ENCODE results near the gene CCDC110.
A peak's percentile ranks its signal among the peaks of the same experiment; 100 is the strongest.

The CCDC110 gene

GRCh38 chr4:185412412-185412811 is 59.1 kb downstream of the CCDC110 start:
- DNase-seq: no peak

GRCh38 chr4:185411849-185412248 is 59.7 kb downstream of the CCDC110 start:
- DNase-seq: no peak

- DNase-seq: no peak
Measured at GRCh38 chr4:185408432-185408831, 63.1 kb downstream of the CCDC110 start.

- DNase-seq: no peak
Measured at GRCh38 chr4:185405296-185405999, 66.1 kb downstream of the CCDC110 start.

GRCh38 chr4:185404031-185404430 is 67.5 kb downstream of the CCDC110 start:
- DNase-seq: peak; percentile 73

- DNase-seq: no peak
Measured at GRCh38 chr4:185399466-185399865, 72.1 kb downstream of the CCDC110 start.

- DNase-seq: no peak
Measured at GRCh38 chr4:185398618-185399017, 72.9 kb downstream of the CCDC110 start.

GRCh38 chr4:185396724-185397385 is 74.7 kb downstream of the CCDC110 start, which contains the start of gene ANKRD37:
TSS of gene ANKRD37 (plus strand) at chr4:185396841. CDS start at chr4:185396924, 83 bp downstream.
- no peak for DNase-seq

GRCh38 chr4:185395956-185396723 is 75.4 kb downstream of the CCDC110 start:
- peak; percentile 92 for DNase-seq

- DNase-seq: no peak
Measured at GRCh38 chr4:185395238-185395955, 76.1 kb downstream of the CCDC110 start, which contains the start of gene LRP2BP. TSS of gene LRP2BP (minus strand) at chr4:185395924. CDS start at chr4:185378186, 17,738 bp downstream.
